HEK293 (cell line): ENCODE data around the gene CACNA1D.

Experiments
- CTCF ChIA-PET: fragments of 350-600 bp; formaldehyde crosslinking; extraction: SDS; loops from one replicate; lab custom pipeline; 2021; ENCODE audit warnings: antibody characterized with exemption; lab: Yijun Ruan, JAX
- POLR2A ChIA-PET: fragments of 300-600 bp; formaldehyde crosslinking; extraction: SDS; loops from one replicate; lab custom pipeline; 2020; ENCODE audit warnings: antibody characterized with exemption, inconsistent platforms; lab: Yijun Ruan, JAX
- H3K27ac ChIP-seq: fragments of 200-500 bp; sonication (Bioruptor generic); 2 replicates; pipeline ENCODE4 v1.5.1; 2014; ENCODE audit warnings: low read depth, low read length, control low read depth, inconsistent platforms; ENCODE audit errors: extremely low read depth
- H3K36me3 ChIP-seq, 2 experiments: fragments of 200-500 bp in 1 of 2; sonication (Bioruptor generic) in 1 of 2; 1 replicate in 1 of 2; 2 replicates in 1 of 2; pipeline ENCODE4 v1.5.1; 2014 to 2017; ENCODE audit warnings: inconsistent platforms in 2 of 2, low read length in 2 of 2; ENCODE audit not compliant: control insufficient read depth in 2 of 2, insufficient read depth in 1 of 2
- H3K4me1 ChIP-seq: fragments of 200-500 bp; sonication (Bioruptor generic); 2 replicates; pipeline ENCODE4 v1.5.1; 2014; ENCODE audit warnings: mild to moderate bottlenecking, low read length, inconsistent platforms; ENCODE audit not compliant: control insufficient read depth, insufficient read depth
- H3K4me3 ChIP-seq: 2 replicates; pipeline ENCODE4 v1.5.1; 2011; ENCODE audit warnings: low read depth, mild to moderate bottlenecking, control low read depth, low read length, moderate library complexity
- H3K9me3 ChIP-seq: fragments of 200-500 bp; sonication (Bioruptor generic); 2 replicates; pipeline ENCODE4 v1.5.1; 2014; ENCODE audit warnings: low read depth, low read length, inconsistent platforms; ENCODE audit not compliant: control insufficient read depth, insufficient read depth
- GLI4 ChIP-seq: fragments of 450-650 bp; formaldehyde crosslinking; IDR thresholded peaks from 2 replicates; pipeline ENCODE4 v1.5.1; 2016; ENCODE audit warnings: missing biosample characterization, missing genetic modification characterization
- KLF16 ChIP-seq: fragments of 450-650 bp; formaldehyde crosslinking; IDR thresholded peaks from 2 replicates; pipeline ENCODE4 v1.5.1; 2017; ENCODE audit warnings: missing biosample characterization, missing genetic modification characterization
- SP7 ChIP-seq: fragments of 450-650 bp; formaldehyde crosslinking; IDR thresholded peaks from 2 replicates; pipeline ENCODE4 v1.5.1; 2016; ENCODE audit warnings: missing biosample characterization, missing genetic modification characterization
- YY2 ChIP-seq: fragments of 450-650 bp; formaldehyde crosslinking; IDR thresholded peaks from 2 replicates; pipeline ENCODE4 v1.5.1; 2016; ENCODE audit warnings: missing biosample characterization, missing genetic modification characterization
- ZBTB20 ChIP-seq: fragments of 450-650 bp; formaldehyde crosslinking; IDR thresholded peaks from 2 replicates; pipeline ENCODE4 v1.5.1; 2016; ENCODE audit warnings: missing biosample characterization, missing genetic modification characterization
- ZFHX2 ChIP-seq: fragments of 450-650 bp; formaldehyde crosslinking; conservative IDR thresholded peaks from 2 replicates; pipeline ENCODE4 v1.5.1; 2016; ENCODE audit warnings: missing biosample characterization, missing genetic modification characterization
- ZNF121 ChIP-seq: fragments of 450-650 bp; formaldehyde crosslinking; IDR thresholded peaks from 2 replicates; pipeline ENCODE4 v1.5.1; 2016; ENCODE audit warnings: missing biosample characterization, missing genetic modification characterization
- ZNF311 ChIP-seq: fragments of 450-650 bp; formaldehyde crosslinking; IDR thresholded peaks from 2 replicates; pipeline ENCODE4 v1.5.1; 2017; ENCODE audit warnings: missing biosample characterization, missing genetic modification characterization, borderline replicate concordance
- ZNF366 ChIP-seq: fragments of 450-650 bp; formaldehyde crosslinking; conservative IDR thresholded peaks from 2 replicates; pipeline ENCODE4 v1.5.1; 2016; ENCODE audit warnings: missing biosample characterization, missing genetic modification characterization
- ZNF510 ChIP-seq: fragments of 450-650 bp; formaldehyde crosslinking; IDR thresholded peaks from 2 replicates; pipeline ENCODE4 v1.5.1; 2018; ENCODE audit warnings: mild to moderate bottlenecking, missing genetic modification characterization, missing biosample characterization; ENCODE audit not compliant: insufficient replicate concordance
- ZNF521 ChIP-seq: fragments of 450-650 bp; formaldehyde crosslinking; IDR thresholded peaks from 2 replicates; pipeline ENCODE4 v1.5.1; 2017; ENCODE audit warnings: missing biosample characterization, mild to moderate bottlenecking, missing genetic modification characterization
- ZNF560 ChIP-seq: fragments of 450-650 bp; formaldehyde crosslinking; IDR thresholded peaks from 2 replicates; pipeline ENCODE4 v1.5.1; 2017; ENCODE audit warnings: missing biosample characterization, missing genetic modification characterization, borderline replicate concordance
- ZNF639 ChIP-seq: fragments of 450-650 bp; formaldehyde crosslinking; IDR thresholded peaks from 2 replicates; pipeline ENCODE4 v1.5.1; 2016; ENCODE audit warnings: missing biosample characterization, missing genetic modification characterization
- ZNF670 ChIP-seq: fragments of 450-650 bp; formaldehyde crosslinking; IDR thresholded peaks from 2 replicates; pipeline ENCODE4 v1.5.1; 2016; ENCODE audit warnings: missing biosample characterization, missing genetic modification characterization, low read depth
- ZNF747 ChIP-seq: fragments of 450-650 bp; formaldehyde crosslinking; IDR thresholded peaks from 2 replicates; pipeline ENCODE4 v1.5.1; 2016; ENCODE audit warnings: missing biosample characterization, missing genetic modification characterization
- ZNF776 ChIP-seq: fragments of 450-650 bp; formaldehyde crosslinking; IDR thresholded peaks from 2 replicates; pipeline ENCODE4 v1.5.0; 2017; ENCODE audit warnings: missing biosample characterization, missing genetic modification characterization, borderline replicate concordance
- ZNF791 ChIP-seq: fragments of 450-650 bp; formaldehyde crosslinking; IDR thresholded peaks from 2 replicates; pipeline ENCODE4 v1.5.1; 2016; ENCODE audit warnings: missing biosample characterization, missing genetic modification characterization
- ZNF830 ChIP-seq: fragments of 450-650 bp; IDR thresholded peaks from 2 replicates; pipeline ENCODE4 v1.5.0; 2018; ENCODE audit warnings: missing biosample characterization, missing genetic modification characterization, low read depth, mild to moderate bottlenecking, moderate library complexity
- ZSCAN30 ChIP-seq: fragments of 450-650 bp; IDR thresholded peaks from 2 replicates; pipeline ENCODE4 v1.5.1; 2018; ENCODE audit warnings: missing biosample characterization, mild to moderate bottlenecking, missing genetic modification characterization, moderate library complexity
- ZSCAN5A ChIP-seq: fragments of 450-650 bp; formaldehyde crosslinking; IDR thresholded peaks from 2 replicates; pipeline ENCODE4 v1.5.1; 2016; ENCODE audit warnings: missing biosample characterization, missing genetic modification characterization
- ZXDB ChIP-seq: fragments of 450-650 bp; formaldehyde crosslinking; IDR thresholded peaks from 2 replicates; pipeline ENCODE4 v1.5.1; 2016; ENCODE audit warnings: missing biosample characterization, missing genetic modification characterization
- TF ChIP-seq, protein P1 (sequence below): fragments of 450-650 bp; formaldehyde crosslinking; IDR thresholded peaks from 2 replicates; pipeline ENCODE4 v1.5.1; 2017; ENCODE audit warnings: missing biosample characterization, missing genetic modification characterization
- TF ChIP-seq, protein P2 (sequence below): fragments of 450-650 bp; formaldehyde crosslinking; IDR thresholded peaks from 2 replicates; pipeline ENCODE4 v1.5.1; 2017; ENCODE audit warnings: missing biosample characterization, missing genetic modification characterization
- TF ChIP-seq, protein P3 (sequence below): fragments of 450-650 bp; formaldehyde crosslinking; IDR thresholded peaks from 2 replicates; pipeline ENCODE4 v1.5.1; 2016; ENCODE audit warnings: missing biosample characterization, missing genetic modification characterization, low read depth

CACNA1D gene

DNA sequence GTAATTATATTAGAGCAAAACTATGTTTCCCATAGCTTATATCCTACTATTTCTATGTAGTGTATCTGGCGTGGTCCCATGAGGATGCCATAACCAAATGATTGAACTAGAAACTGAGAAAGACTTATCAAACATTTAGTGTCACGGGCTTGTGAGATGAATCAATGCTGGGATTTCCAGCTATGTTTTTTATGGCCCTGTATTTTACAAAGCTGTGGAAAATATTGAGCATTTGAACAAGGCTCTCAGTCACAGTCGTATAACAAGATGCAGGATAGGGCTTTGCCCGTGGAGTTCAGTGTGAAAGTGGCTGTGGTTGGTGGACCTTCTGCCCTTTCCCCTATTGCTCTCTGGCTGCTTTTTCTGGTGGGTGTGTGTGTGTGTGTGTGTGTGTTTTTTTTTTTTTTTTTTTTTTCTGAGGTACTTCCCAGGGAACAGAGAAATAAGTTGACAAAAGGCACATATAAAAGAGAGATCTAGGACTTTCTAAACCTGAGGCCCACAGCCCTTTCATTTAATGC, 60.7 kb downstream of the CACNA1D start:
- ChIA-PET CTCF (no interaction called here), POLR2A (no interaction called here)
- Histone ChIP-seq H3K4me1 (no peaks in the 10 kb centered on the region), H3K36me3 (no peaks in the 10 kb centered on the region), H3K27ac (no peak overlapping the region), H3K9me3 (no peaks in the 10 kb centered on the region), H3K4me3 (no peak overlapping the region)
- TF ChIP-seq ZXDB (tag by site-specific recombination): no peak
- TF ChIP-seq, protein P1, sequence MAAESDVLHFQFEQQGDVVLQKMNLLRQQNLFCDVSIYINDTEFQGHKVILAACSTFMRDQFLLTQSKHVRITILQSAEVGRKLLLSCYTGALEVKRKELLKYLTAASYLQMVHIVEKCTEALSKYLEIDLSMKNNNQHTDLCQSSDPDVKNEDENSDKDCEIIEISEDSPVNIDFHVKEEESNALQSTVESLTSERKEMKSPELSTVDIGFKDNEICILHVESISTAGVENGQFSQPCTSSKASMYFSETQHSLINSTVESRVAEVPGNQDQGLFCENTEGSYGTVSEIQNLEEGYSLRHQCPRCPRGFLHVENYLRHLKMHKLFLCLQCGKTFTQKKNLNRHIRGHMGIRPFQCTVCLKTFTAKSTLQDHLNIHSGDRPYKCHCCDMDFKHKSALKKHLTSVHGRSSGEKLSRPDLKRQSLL (tag by site-specific recombination): no peak
- TF ChIP-seq ZNF366 (tag by site-specific recombination): no peak
- no peak for TF ChIP-seq YY2 (tag by site-specific recombination)
- no peak for TF ChIP-seq SP7 (tag by site-specific recombination)
- no peak for TF ChIP-seq ZBTB20 (tag by site-specific recombination)
- TF ChIP-seq KLF16 (tag by site-specific recombination): no peak
- TF ChIP-seq ZNF521 (tag by site-specific recombination): no peak
- TF ChIP-seq ZNF560: no peak

- Histone ChIP-seq H3K9me3 (no peaks in the 10 kb centered on the region), H3K4me3 (no peak overlapping the region), H3K36me3 (no peaks in the 10 kb centered on the region), H3K4me1 (no peaks in the 10 kb centered on the region), H3K27ac (no peak overlapping the region)
- POLR2A ChIA-PET: no interaction called here
- TF ChIP-seq ZNF830 (tag by site-specific recombination) (no peak), ZNF311 (no peak), GLI4 (tag by site-specific recombination) (no peak)
- TF ChIP-seq, protein P2, sequence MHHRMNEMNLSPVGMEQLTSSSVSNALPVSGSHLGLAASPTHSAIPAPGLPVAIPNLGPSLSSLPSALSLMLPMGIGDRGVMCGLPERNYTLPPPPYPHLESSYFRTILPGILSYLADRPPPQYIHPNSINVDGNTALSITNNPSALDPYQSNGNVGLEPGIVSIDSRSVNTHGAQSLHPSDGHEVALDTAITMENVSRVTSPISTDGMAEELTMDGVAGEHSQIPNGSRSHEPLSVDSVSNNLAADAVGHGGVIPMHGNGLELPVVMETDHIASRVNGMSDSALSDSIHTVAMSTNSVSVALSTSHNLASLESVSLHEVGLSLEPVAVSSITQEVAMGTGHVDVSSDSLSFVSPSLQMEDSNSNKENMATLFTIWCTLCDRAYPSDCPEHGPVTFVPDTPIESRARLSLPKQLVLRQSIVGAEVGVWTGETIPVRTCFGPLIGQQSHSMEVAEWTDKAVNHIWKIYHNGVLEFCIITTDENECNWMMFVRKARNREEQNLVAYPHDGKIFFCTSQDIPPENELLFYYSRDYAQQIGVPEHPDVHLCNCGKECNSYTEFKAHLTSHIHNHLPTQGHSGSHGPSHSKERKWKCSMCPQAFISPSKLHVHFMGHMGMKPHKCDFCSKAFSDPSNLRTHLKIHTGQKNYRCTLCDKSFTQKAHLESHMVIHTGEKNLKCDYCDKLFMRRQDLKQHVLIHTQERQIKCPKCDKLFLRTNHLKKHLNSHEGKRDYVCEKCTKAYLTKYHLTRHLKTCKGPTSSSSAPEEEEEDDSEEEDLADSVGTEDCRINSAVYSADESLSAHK (tag by site-specific recombination): no peak
- CTCF ChIA-PET: no interaction called here
Measured at GRCh38 chr3:53566461-53567145, 72.2 kb downstream of the CACNA1D start.

- POLR2A ChIA-PET: no interaction called here
- no peaks in the 10 kb centered on the region for H3K9me3 ChIP-seq
- no peak for TF ChIP-seq ZNF510 (tag by site-specific recombination)
- TF ChIP-seq ZSCAN5A (tag by site-specific recombination): no peak
- no peak for TF ChIP-seq ZSCAN30 (tag by site-specific recombination)
- TF ChIP-seq ZNF747 (tag by site-specific recombination): no peak
- TF ChIP-seq, protein P3, sequence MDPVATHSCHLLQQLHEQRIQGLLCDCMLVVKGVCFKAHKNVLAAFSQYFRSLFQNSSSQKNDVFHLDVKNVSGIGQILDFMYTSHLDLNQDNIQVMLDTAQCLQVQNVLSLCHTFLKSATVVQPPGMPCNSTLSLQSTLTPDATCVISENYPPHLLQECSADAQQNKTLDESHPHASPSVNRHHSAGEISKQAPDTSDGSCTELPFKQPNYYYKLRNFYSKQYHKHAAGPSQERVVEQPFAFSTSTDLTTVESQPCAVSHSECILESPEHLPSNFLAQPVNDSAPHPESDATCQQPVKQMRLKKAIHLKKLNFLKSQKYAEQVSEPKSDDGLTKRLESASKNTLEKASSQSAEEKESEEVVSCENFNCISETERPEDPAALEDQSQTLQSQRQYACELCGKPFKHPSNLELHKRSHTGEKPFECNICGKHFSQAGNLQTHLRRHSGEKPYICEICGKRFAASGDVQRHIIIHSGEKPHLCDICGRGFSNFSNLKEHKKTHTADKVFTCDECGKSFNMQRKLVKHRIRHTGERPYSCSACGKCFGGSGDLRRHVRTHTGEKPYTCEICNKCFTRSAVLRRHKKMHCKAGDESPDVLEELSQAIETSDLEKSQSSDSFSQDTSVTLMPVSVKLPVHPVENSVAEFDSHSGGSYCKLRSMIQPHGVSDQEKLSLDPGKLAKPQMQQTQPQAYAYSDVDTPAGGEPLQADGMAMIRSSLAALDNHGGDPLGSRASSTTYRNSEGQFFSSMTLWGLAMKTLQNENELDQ (tag by site-specific recombination): no peak
- no peak for TF ChIP-seq ZNF639
- TF ChIP-seq ZNF791: no peak
- TF ChIP-seq ZFHX2: no peak
- no peak for TF ChIP-seq ZNF776
- TF ChIP-seq ZNF670 (tag by site-specific recombination): no peak
- TF ChIP-seq ZNF121 (tag by site-specific recombination): no peak
- TF ChIP-seq ZXDB (tag by site-specific recombination): no peak
Measured at GRCh38 chr3:53570081-53570480, 75.7 kb downstream of the CACNA1D start.

More at GRCh38 chr3:53570081-53570480, 75.7 kb downstream of the CACNA1D start:
- Histone ChIP-seq H3K4me1 (no peaks in the 10 kb centered on the region), H3K27ac (no peak overlapping the region), H3K36me3 (no peaks in the 10 kb centered on the region), H3K4me3 (no peak overlapping the region)
- CTCF ChIA-PET: no interaction called here
